ENCODE results near the gene CMTM4. TPM values are rescaled to one million over a fixed set of nuclear protein-coding genes. Genes with fewer than 3 reads are reported as not detected.

The CMTM4 gene
- polyA plus RNA-seq, 1 donor from 2014 or later = 27.2 TPM

GRCh38 chr16:66574081-66574480 lies 122.5 kb downstream of the CMTM4 start:
- no peaks in the 10 kb centered on the region for H3K9me2 ChIP-seq (ENCODE audit: insufficient read depth, low read length)
- H3K9me3 ChIP-seq (ENCODE audit: low read length) = no peaks in the 10 kb centered on the region

GRCh38 chr16:66572356-66572755 lies 124.2 kb downstream of the CMTM4 start:
- Histone ChIP-seq H3K27me3 (ENCODE audit: insufficient read depth, low read depth, low read length) (no peaks in the 10 kb centered on the region), H4K20me1 (ENCODE audit: insufficient read depth) (no peaks in the 10 kb centered on the region), H3K9me3 (ENCODE audit: low read length) (no peaks in the 10 kb centered on the region), H3K27ac (ENCODE audit: low read length) (no peak overlapping the region), H3K79me2 (replicated peaks; ENCODE audit: insufficient read depth, low read length) (no peaks in the 10 kb centered on the region), H3K9me2 (ENCODE audit: insufficient read depth, low read length) (no peaks in the 10 kb centered on the region), H3K4me3 (ENCODE audit: low read length) (no peak overlapping the region), H3F3A (ENCODE audit: insufficient read depth, low read length, poor library complexity, severe bottlenecking) (no peaks in the 10 kb centered on the region), H3K4me2 (ENCODE audit: low read length) (no peak overlapping the region), H3K9ac (ENCODE audit: low read length) (no peak overlapping the region), H2AFZ (ENCODE audit: low read depth, low read length) (no peak overlapping the region), H3K36me3 (ENCODE audit: insufficient read depth, low read length) (no peaks in the 10 kb centered on the region)
- TF ChIP-seq REST (IDR thresholded peaks at IDR 0.05; ENCODE audit: borderline replicate concordance) (no peak), POLR2AphosphoS5 (IDR thresholded peaks at IDR 0.05) (no peak), EP300 (conservative IDR thresholded peaks at IDR 0.05; ENCODE audit: poor library complexity, severe bottlenecking) (no peak), TAF1 (IDR thresholded peaks at IDR 0.05; ENCODE audit: low read depth) (no peak), RAD21 (conservative IDR thresholded peaks at IDR 0.05) (no peak), EZH2 (IDR thresholded peaks at IDR 0.05; ENCODE audit: borderline replicate concordance, insufficient read depth, low read length, poor library complexity, severe bottlenecking) (no peak), CTCF (IDR thresholded peaks at IDR 0.05; ENCODE audit: poor library complexity, severe bottlenecking) (no peak)

More at GRCh38 chr16:66574081-66574480, 122.5 kb downstream of the CMTM4 start:
- no peak overlapping the region for H2AFZ ChIP-seq (ENCODE audit: low read depth, low read length)
- no peaks in the 10 kb centered on the region for H4K20me1 ChIP-seq (ENCODE audit: insufficient read depth)
- no peak overlapping the region for H3K27ac ChIP-seq (ENCODE audit: low read length)
- H3K36me3 ChIP-seq (ENCODE audit: insufficient read depth, low read length) = no peaks in the 10 kb centered on the region
- H3K4me3 ChIP-seq (ENCODE audit: low read length) = no peak overlapping the region
- peaks cover 17% of the 10 kb centered on the region for H3K27me3 ChIP-seq (ENCODE audit: insufficient read depth, low read depth, low read length)
- H3K9ac ChIP-seq (ENCODE audit: low read length) = no peak overlapping the region
- H3F3A ChIP-seq (ENCODE audit: insufficient read depth, low read length, poor library complexity, severe bottlenecking) = no peaks in the 10 kb centered on the region
- no peak overlapping the region for H3K4me2 ChIP-seq (ENCODE audit: low read length)
- no peaks in the 10 kb centered on the region for H3K79me2 ChIP-seq (replicated peaks; ENCODE audit: insufficient read depth, low read length)
- TF ChIP-seq SMC3 (conservative IDR thresholded peaks at IDR 0.05; ENCODE audit: poor library complexity) (no peak), CTCF (IDR thresholded peaks at IDR 0.05; ENCODE audit: poor library complexity, severe bottlenecking) (no peak), RAD21 (conservative IDR thresholded peaks at IDR 0.05) (no peak), POLR2AphosphoS5 (IDR thresholded peaks at IDR 0.05) (no peak), REST (IDR thresholded peaks at IDR 0.05; ENCODE audit: borderline replicate concordance) (no peak), EZH2 (IDR thresholded peaks at IDR 0.05; ENCODE audit: borderline replicate concordance, insufficient read depth, low read length, poor library complexity, severe bottlenecking) (no peak), MXI1 (conservative IDR thresholded peaks at IDR 0.05; ENCODE audit: poor library complexity, severe bottlenecking) (no peak), EP300 (conservative IDR thresholded peaks at IDR 0.05; ENCODE audit: poor library complexity, severe bottlenecking) (no peak), TAF1 (IDR thresholded peaks at IDR 0.05; ENCODE audit: low read depth) (no peak)
